ENCODE results near the gene ALDH3A1.

ALDH3A1 gene

GRCh38 chr17:19703106-19703827 lies 44.8 kb downstream of the ALDH3A1 start:
- DNase-seq (ENCODE audit: low read depth) = no peak

DNA sequence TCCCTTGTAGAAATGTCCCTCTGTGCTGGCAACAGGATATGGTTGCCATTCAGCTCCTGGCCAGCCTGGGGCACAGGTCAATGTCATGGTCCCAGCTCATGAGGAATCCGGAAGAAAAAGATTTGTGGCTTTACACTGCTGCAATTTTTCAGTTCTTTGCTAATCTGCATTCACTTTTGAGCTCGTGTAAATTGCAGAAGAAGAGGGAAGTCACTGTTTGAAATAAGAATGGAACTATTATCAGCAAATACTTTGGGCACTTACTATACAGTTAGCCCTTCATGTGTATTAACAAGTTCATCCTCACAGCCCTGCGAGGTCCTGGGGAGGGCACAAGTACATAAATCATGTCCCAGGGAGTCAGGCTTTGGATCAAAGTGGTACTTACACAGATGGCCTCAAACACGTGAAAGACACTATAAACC lies 45.9 kb downstream of the ALDH3A1 start:
- no peak for DNase-seq (ENCODE audit: low read depth)
